AG04450 (cell line): ENCODE measurements around the gene JDP2. TPM values are rescaled to one million over a fixed set of nuclear protein-coding genes. Genes with fewer than 3 reads are reported as not detected.

Source experiments
- CTCF ChIA-PET: fragments of 300-600, 350-600 bp; formaldehyde crosslinking; extraction: SDS; loops from one replicate; lab custom pipeline; 2022; ENCODE audit warnings: antibody characterized with exemption, inconsistent platforms; lab: Charles Lee
- POLR2A ChIA-PET: fragments of 350-600 bp; formaldehyde crosslinking; extraction: SDS; loops from one replicate; lab custom pipeline; 2021; ENCODE audit warnings: antibody characterized with exemption, inconsistent platforms; lab: Yijun Ruan, JAX
- DNase-seq: peaks from one replicate; pipeline ENCODE4 v3.0.0-alpha.2; 2011; ENCODE audit warnings: low read depth, low spot score
- H3K27ac ChIP-seq: one replicate; pipeline ENCODE4 v1.5.1; 2012; ENCODE audit warnings: low read depth, low read length, control low read depth
- H3K27me3 ChIP-seq: one replicate; pipeline ENCODE4 v1.6.0; 2012; ENCODE audit warnings: low read length; ENCODE audit not compliant: control insufficient read depth, insufficient read depth
- H3K4me3 ChIP-seq: 2 replicates; pipeline ENCODE4 v1.5.1; 2011; ENCODE audit warnings: mild to moderate bottlenecking, low read depth, low read length, control low read depth
- H3K9me3 ChIP-seq: 2 replicates; pipeline ENCODE4 v1.5.1; 2012; ENCODE audit warnings: low read length; ENCODE audit not compliant: control insufficient read depth, insufficient read depth
- polyA minus RNA-seq: library from RNA; depleted of rRNA, polyadenylated mRNA; stranded (reverse); fragments of >200 nt; gene quantifications from 2 replicates; pipeline ENCODE4 v1.2.3, GENCODE V29; 2011; rRNA and poly(A)+ RNA removed
- polyA plus RNA-seq: library from polyadenylated mRNA; depleted of rRNA; stranded (reverse); fragments of >200 nt; gene quantifications from 2 replicates; pipeline ENCODE4 v1.2.3, GENCODE V29; 2011; rRNA removed
- TF ChIP-seq, protein P1 (sequence below): IDR thresholded peaks from 2 replicates; pipeline ENCODE4 v1.5.1; 2011; ENCODE audit warnings: low read depth, low read length, control low read depth, inconsistent platforms

The JDP2 gene, protein sequence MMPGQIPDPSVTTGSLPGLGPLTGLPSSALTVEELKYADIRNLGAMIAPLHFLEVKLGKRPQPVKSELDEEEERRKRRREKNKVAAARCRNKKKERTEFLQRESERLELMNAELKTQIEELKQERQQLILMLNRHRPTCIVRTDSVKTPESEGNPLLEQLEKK
- polyA plus RNA-seq = 46.5 and 49.1 TPM in 2 replicates
- 27.6 and 33.1 TPM in 2 replicates for polyA minus RNA-seq

DNA sequence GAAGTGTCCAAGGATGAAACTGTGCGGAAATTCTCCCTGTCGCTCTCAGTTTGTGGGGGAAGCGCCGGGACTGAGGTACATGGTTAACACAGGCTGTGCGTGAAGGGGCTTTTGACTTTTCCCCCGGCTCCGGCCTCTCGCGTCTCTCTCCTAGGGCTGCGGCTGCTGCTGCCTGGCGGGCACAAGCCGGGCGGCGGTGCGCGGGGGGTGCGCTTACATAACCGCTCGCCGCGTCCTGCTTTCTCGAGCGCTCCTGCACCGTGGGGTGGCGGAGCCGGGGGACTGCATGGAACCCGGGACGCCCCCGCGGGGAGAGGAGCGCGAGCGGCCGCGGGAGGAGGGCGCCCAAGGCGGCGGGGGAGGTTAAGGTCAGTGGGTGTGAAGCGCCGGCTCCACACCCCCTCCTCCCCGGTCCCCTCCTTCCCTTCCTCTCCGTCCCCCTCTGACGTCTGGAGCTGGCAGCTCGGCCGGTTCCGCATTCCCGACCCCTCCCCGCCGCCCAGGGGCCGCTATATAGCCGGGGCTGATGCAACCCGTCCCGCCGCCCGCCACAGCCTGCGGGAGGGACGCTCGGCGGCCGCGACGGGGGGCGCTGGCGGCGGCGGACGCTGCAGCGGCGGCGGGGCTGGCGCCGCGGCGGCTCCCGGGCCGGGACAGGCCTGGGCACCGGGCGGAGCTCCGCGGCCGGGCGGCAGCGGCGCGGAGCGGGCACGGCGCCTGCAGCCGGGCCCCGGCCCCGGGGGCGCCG lies at the start of gene JDP2:
Gene JDP2, plus strand, starts transcription at position 541 of the 748 bp plus-strand sequence. CDS start 9,899 bp downstream, outside the sequence.
- POLR2A ChIA-PET = interaction anchor here (0.5 to 1.7 kb wide), 6 partner anchors 13 to 538 kb away, joined by 3 to 8 read pairs (median 4); no protein-coding TSS in a partner anchor
- no peaks in the 10 kb centered on the region for H3K27me3 ChIP-seq
- H3K4me3 ChIP-seq = peak within 1 kb of the TSS; percentile 79
- CTCF ChIA-PET = interaction anchor here (0.5 to 2.7 kb wide), 3 partner anchors 9 to 116 kb away, joined by 4 to 14 read pairs (median 5); no protein-coding TSS in a partner anchor
- peak; percentile 55 for DNase-seq
- TF ChIP-seq, protein P1, sequence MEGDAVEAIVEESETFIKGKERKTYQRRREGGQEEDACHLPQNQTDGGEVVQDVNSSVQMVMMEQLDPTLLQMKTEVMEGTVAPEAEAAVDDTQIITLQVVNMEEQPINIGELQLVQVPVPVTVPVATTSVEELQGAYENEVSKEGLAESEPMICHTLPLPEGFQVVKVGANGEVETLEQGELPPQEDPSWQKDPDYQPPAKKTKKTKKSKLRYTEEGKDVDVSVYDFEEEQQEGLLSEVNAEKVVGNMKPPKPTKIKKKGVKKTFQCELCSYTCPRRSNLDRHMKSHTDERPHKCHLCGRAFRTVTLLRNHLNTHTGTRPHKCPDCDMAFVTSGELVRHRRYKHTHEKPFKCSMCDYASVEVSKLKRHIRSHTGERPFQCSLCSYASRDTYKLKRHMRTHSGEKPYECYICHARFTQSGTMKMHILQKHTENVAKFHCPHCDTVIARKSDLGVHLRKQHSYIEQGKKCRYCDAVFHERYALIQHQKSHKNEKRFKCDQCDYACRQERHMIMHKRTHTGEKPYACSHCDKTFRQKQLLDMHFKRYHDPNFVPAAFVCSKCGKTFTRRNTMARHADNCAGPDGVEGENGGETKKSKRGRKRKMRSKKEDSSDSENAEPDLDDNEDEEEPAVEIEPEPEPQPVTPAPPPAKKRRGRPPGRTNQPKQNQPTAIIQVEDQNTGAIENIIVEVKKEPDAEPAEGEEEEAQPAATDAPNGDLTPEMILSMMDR = peak; percentile 14; the same call in 1 of the 2 replicates
- no peaks in the 10 kb centered on the region for H3K9me3 ChIP-seq
- peak within 1 kb of the TSS; percentile 21 for H3K27ac ChIP-seq

DNA sequence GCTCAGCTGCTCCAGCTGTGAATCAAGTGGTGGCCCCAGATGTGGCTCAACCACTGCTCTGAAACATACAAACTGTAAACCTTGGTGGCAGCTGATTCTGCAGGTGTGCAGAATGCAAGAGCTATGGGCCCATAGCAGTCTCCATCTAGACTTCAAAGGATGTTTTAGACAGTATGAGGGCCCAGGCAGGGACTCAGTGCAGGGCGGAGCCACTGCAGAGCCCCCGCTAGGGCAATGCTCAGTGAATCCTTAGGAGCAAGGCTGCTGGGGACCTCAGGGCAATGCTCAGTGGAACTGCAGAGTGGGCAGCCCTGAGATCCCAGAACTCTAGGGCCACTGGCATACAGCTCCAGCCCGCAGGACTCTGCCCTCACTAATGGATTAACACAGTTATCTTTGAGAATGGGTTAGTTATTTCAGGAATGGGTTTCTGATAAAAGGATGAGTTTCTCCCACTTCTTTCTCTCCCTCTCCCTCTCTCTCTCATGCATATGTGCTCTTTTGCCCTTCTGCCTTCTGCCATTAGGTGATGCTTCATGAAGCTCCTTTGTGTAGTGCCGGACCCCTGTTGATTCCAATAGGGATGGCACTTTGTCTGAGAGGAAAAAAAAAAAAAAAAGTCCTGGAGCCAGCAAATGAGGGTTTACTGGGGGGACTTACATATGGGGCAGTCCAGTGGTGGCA lies 48.4 kb upstream of the JDP2 start:
- H3K27me3 ChIP-seq = peaks cover 32% of the 10 kb centered on the region
- H3K9me3 ChIP-seq = no peaks in the 10 kb centered on the region
- POLR2A ChIA-PET = no interaction called here
- no peak overlapping the region for H3K4me3 ChIP-seq
- CTCF ChIA-PET = no interaction called here
- H3K27ac ChIP-seq = no peak overlapping the region
- TF ChIP-seq, protein P1 = no peak
- no peak for DNase-seq

DNA sequence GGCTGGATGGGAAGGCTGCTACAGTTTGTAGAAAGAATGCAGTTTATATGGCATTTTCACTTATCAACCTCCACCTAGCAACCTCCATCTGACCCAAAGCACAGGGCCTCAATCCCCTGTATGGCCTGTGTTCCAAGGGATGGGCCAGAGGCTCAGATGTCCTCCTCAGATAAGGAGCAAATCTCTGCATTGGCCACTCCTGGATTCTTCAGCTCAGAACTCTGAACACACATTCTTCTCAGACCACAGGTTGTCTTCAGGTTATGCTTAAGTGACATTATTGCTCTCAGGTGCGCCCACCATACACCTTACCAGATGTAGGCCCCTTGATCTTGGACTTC lies 47.9 kb upstream of the JDP2 start:
- Histone ChIP-seq H3K27me3 (peaks cover 32% of the 10 kb centered on the region), H3K27ac (no peak overlapping the region), H3K4me3 (no peak overlapping the region), H3K9me3 (no peaks in the 10 kb centered on the region)
- TF ChIP-seq, protein P1 = no peak
- DNase-seq = no peak
- CTCF ChIA-PET = no interaction called here
- POLR2A ChIA-PET = no interaction called here

DNA sequence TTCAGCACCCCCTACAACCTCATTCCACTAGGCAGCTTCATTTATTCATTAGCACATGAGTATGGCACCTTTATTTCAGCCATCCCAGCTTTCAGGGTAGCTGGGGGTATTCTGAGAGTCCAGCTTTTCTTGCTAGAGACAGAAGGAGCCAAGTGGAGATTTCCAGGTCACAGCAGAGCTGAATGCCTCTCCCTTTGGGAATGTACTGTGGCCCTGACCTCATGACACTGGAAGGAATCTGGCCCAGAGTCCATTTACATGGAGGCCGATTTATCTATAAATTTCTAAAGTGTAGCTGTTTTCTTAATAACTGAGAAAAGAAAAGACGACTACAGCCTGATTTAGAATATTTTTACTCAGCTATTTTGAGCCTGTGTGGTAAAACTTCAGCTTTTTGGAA lies 47.2 kb upstream of the JDP2 start:
- H3K9me3 ChIP-seq = no peaks in the 10 kb centered on the region
- TF ChIP-seq, protein P1 = no peak
- DNase-seq = no peak
- peaks cover 32% of the 10 kb centered on the region for H3K27me3 ChIP-seq
- POLR2A ChIA-PET = no interaction called here
- CTCF ChIA-PET = no interaction called here
- H3K27ac ChIP-seq = no peak overlapping the region
- H3K4me3 ChIP-seq = no peak overlapping the region
